Erythroblast (primary cell): ENCODE measurements around the gene ZNF557.

Source experiments
- GATA1 ChIP-seq: IDR thresholded peaks from 2 replicates; pipeline ENCODE4 v1.6.1; 2011; ENCODE audit warnings: low read depth, mild to moderate bottlenecking, control low read depth, low read length, moderate library complexity
- POLR2A ChIP-seq: IDR thresholded peaks from 2 replicates; pipeline ENCODE4 v1.6.1; 2011; ENCODE audit warnings: mild to moderate bottlenecking, low read length

GRCh38 chr19:7063339-7063738, 6.2 kb upstream of the ZNF557 start:
- TF ChIP-seq POLR2A (no peak), GATA1 (no peak)
